HFFc6 (cell line): Measurements from ENCODE around the gene PCDHGB5. TPM values are rescaled to one million over a fixed set of nuclear protein-coding genes. Genes with fewer than 3 reads are reported as not detected.

ENCODE experiments used
- DNase-seq: peaks from one replicate; pipeline ENCODE4 v3.0.0-alpha.2; 2018
- H3K27ac Mint-ChIP-seq: 2 replicates; pipeline ENCODE4 v1.8.0; 2020; ENCODE audit warnings: mild to moderate bottlenecking, mixed read lengths
- H3K27me3 Mint-ChIP-seq: 2 replicates; pipeline ENCODE4 v1.8.0; 2021; ENCODE audit warnings: mild to moderate bottlenecking, moderate library complexity, mixed read lengths; ENCODE audit not compliant: insufficient read depth
- H3K36me3 Mint-ChIP-seq: 2 replicates; pipeline ENCODE4 v1.8.0; 2021; ENCODE audit warnings: low read depth, mixed read lengths
- H3K4me1 Mint-ChIP-seq: 2 replicates; pipeline ENCODE4 v1.8.0; 2020; ENCODE audit warnings: low read depth, mixed read lengths
- H3K4me3 Mint-ChIP-seq: 2 replicates; pipeline ENCODE4 v1.8.0; 2020; ENCODE audit warnings: mild to moderate bottlenecking, moderate library complexity, mixed read lengths
- H3K9me3 Mint-ChIP-seq: 2 replicates; pipeline ENCODE4 v1.8.0; 2020; ENCODE audit warnings: mild to moderate bottlenecking, mixed read lengths
- total RNA-seq, 6 experiments: library from RNA; stranded (reverse); fragmentation: NEBNext Ultra II Directional; extraction: Animal tissue kit (Norgen Biotek cat#: 25700); gene quantifications; 2 replicates in 1 of 6; 3 replicates in 5 of 6; pipeline ENCODE4 v1.2.3, GENCODE V29; 2021
- TF ChIP-seq, protein P1 (sequence below): fragments of 200-600 bp; sonication (generic); IDR thresholded peaks from 2 replicates; pipeline ENCODE4 v1.5.0; 2021; ENCODE audit warnings: antibody characterized with exemption, mild to moderate bottlenecking

The PCDHGB5 gene
- total RNA-seq, 6 experiments from 2014 or later, result 8.8 to 14.6 (median 9.6) TPM

DNA sequence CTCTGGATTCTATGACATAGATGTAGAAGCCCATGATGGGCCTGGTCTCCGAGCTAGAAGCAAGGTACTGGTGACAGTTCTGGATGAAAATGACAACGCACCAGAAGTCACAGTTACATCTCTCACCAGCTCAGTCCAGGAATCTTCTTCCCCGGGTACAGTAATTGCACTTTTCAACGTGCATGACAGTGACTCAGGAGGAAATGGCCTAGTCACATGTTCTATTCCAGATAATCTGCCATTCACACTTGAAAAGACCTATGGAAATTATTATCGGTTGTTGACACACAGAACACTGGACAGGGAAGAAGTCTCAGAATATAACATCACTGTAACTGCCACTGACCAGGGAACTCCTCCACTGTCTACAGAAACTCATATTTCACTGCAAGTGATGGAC, 41.6 kb upstream of the PCDHGB5 start:
- no peak overlapping the region for H3K27ac Mint-ChIP-seq
- peaks cover 56% of the 10 kb centered on the region for H3K9me3 Mint-ChIP-seq
- peaks cover 46% of the 10 kb centered on the region for H3K36me3 Mint-ChIP-seq
- peaks cover 7% of the 10 kb centered on the region for H3K27me3 Mint-ChIP-seq
- no peak for DNase-seq
- no peak overlapping the region; the same call in 1 of the 2 replicates for H3K4me3 Mint-ChIP-seq
- H3K4me1 Mint-ChIP-seq, result peaks cover 12% of the 10 kb centered on the region
- TF ChIP-seq, protein P1, sequence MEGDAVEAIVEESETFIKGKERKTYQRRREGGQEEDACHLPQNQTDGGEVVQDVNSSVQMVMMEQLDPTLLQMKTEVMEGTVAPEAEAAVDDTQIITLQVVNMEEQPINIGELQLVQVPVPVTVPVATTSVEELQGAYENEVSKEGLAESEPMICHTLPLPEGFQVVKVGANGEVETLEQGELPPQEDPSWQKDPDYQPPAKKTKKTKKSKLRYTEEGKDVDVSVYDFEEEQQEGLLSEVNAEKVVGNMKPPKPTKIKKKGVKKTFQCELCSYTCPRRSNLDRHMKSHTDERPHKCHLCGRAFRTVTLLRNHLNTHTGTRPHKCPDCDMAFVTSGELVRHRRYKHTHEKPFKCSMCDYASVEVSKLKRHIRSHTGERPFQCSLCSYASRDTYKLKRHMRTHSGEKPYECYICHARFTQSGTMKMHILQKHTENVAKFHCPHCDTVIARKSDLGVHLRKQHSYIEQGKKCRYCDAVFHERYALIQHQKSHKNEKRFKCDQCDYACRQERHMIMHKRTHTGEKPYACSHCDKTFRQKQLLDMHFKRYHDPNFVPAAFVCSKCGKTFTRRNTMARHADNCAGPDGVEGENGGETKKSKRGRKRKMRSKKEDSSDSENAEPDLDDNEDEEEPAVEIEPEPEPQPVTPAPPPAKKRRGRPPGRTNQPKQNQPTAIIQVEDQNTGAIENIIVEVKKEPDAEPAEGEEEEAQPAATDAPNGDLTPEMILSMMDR, result no peak

DNA sequence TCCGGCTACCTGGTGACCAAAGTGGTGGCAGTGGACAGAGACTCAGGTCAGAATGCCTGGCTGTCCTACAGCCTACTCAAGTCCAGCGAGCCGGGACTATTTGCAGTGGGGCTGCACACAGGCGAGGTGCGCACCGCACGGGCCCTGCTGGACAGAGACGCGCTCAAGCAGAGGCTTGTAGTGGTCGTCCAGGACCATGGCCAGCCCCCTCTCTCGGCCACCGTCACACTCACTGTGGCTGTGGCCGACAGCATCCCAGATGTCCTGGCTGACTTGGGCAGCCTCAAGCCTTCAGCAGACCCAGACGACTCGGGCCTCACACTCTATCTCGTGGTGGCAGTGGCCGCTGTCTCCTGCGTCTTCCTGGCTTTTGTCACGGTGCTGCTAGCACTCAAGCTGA, 40.8 kb upstream of the PCDHGB5 start:
- Mint-ChIP-seq H3K4me3 (no peak overlapping the region), H3K4me1 (peaks cover 12% of the 10 kb centered on the region), H3K9me3 (peaks cover 59% of the 10 kb centered on the region), H3K27me3 (peaks cover 4% of the 10 kb centered on the region), H3K27ac (no peak overlapping the region), H3K36me3 (peaks cover 50% of the 10 kb centered on the region)
- TF ChIP-seq, protein P1, result no peak
- no peak for DNase-seq

GRCh38 chr5:141359790-141360426, 37.8 kb upstream of the PCDHGB5 start, which contains the start of gene PCDHGB2:
Gene PCDHGB2, plus strand, starts transcription at chr5:141359994. Its CDS starts 142 bp downstream, at chr5:141360136.
- peaks cover 69% of the 10 kb centered on the region for H3K9me3 Mint-ChIP-seq
- H3K4me1 Mint-ChIP-seq, result peaks cover 22% of the 10 kb centered on the region
- TF ChIP-seq, protein P1, result peak; percentile 76
- H3K4me3 Mint-ChIP-seq, result peak within 1 kb of the TSS; percentile 86
- peak within 1 kb of the TSS; percentile 70; the same call in 1 of the 2 replicates for H3K27ac Mint-ChIP-seq
- H3K27me3 Mint-ChIP-seq, result peaks cover 2% of the 10 kb centered on the region
- peak; percentile 41 for DNase-seq
- H3K36me3 Mint-ChIP-seq, result peaks cover 59% of the 10 kb centered on the region

DNA sequence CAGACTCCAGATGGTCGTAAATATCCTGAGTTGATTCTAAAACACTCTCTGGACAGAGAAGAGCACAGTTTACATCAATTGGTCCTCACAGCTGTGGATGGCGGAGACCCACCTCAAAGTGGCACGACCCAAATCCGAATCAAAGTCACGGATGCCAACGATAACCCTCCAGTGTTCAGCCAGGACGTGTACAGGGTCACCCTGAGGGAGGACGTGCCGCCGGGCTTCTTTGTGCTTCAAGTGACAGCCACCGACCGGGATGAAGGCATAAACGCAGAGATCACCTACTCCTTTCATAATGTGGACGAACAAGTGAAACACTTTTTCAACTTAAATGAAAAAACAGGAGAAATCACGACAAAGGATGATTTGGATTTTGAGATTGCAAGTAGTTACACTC, 37.1 kb upstream of the PCDHGB5 start:
- Mint-ChIP-seq H3K4me1 (peaks cover 22% of the 10 kb centered on the region), H3K27me3 (peaks cover 2% of the 10 kb centered on the region), H3K27ac (no peak overlapping the region), H3K4me3 (peak overlapping the region; percentile 86; the same call in 1 of the 2 replicates), H3K9me3 (peaks cover 69% of the 10 kb centered on the region), H3K36me3 (peaks cover 59% of the 10 kb centered on the region)
- DNase-seq, result no peak
- TF ChIP-seq, protein P1, result no peak

GRCh38 chr5:141362719-141363118, 35.0 kb upstream of the PCDHGB5 start:
- DNase-seq, result no peak
- TF ChIP-seq, protein P1, result no peak
- Mint-ChIP-seq H3K27ac (no peak overlapping the region), H3K4me1 (peaks cover 22% of the 10 kb centered on the region), H3K9me3 (peaks cover 66% of the 10 kb centered on the region), H3K36me3 (peaks cover 54% of the 10 kb centered on the region), H3K27me3 (peaks cover 4% of the 10 kb centered on the region), H3K4me3 (peak overlapping the region; percentile 42)
